ENCODE data around the gene PRSS23. TPM values are rescaled to one million over a fixed set of nuclear protein-coding genes. Genes with fewer than 3 reads are reported as not detected.
"Not testable (repeated sequence)": the region's sequence is repeated elsewhere in the genome, so short reads cannot be mapped to it uniquely, and the experiment has no call there.

PRSS23 gene
- total RNA-seq, 1 experiment from 2014 or later, result 34.2 TPM

GRCh38 chr11:86804951-86805350 is 4.6 kb downstream of the PRSS23 start:
- DNase-seq (ENCODE audit: low read depth, low spot score), result no peak

GRCh38 chr11:86805873-86806310 is 5.5 kb downstream of the PRSS23 start:
- no peak for DNase-seq (ENCODE audit: low read depth, low spot score)
- in situ Hi-C loops (cut with HindIII; ENCODE audit: low pct_unique_long_range_greater_than_20kb, low sequenced_read_pairs), result no loop called here

More at GRCh38 chr11:86804951-86805350, 4.6 kb downstream of the PRSS23 start:
- in situ Hi-C loops (cut with HindIII; ENCODE audit: low pct_unique_long_range_greater_than_20kb, low sequenced_read_pairs), result no loop called here

GRCh38 chr11:86806903-86807302 is 6.6 kb downstream of the PRSS23 start:
- in situ Hi-C loops (cut with HindIII; ENCODE audit: low pct_unique_long_range_greater_than_20kb, low sequenced_read_pairs), result no loop called here
- DNase-seq (ENCODE audit: low read depth, low spot score), result no peak

- in situ Hi-C loops (cut with HindIII; ENCODE audit: low pct_unique_long_range_greater_than_20kb, low sequenced_read_pairs), result no loop called here
These were observed 7.0 kb downstream of the PRSS23 start for GRCh38 chr11:86807360-86807759.

GRCh38 chr11:86809561-86809960 is 9.2 kb downstream of the PRSS23 start:
- in situ Hi-C loops (cut with HindIII; ENCODE audit: low pct_unique_long_range_greater_than_20kb, low sequenced_read_pairs), result no loop called here
- DNase-seq (ENCODE audit: low read depth, low spot score), result peak; percentile 35

More at GRCh38 chr11:86807360-86807759, 7.0 kb downstream of the PRSS23 start:
- DNase-seq (ENCODE audit: low read depth, low spot score), result no peak

GRCh38 chr11:86810288-86810687 is 9.9 kb downstream of the PRSS23 start:
- in situ Hi-C loops (cut with HindIII; ENCODE audit: low pct_unique_long_range_greater_than_20kb, low sequenced_read_pairs), result no loop called here
- DNase-seq (ENCODE audit: low read depth, low spot score), result no peak

GRCh38 chr11:86811637-86812321 is 11.4 kb downstream of the PRSS23 start:
- DNase-seq (ENCODE audit: low read depth, low spot score), result no peak
- in situ Hi-C loops (cut with HindIII; ENCODE audit: low pct_unique_long_range_greater_than_20kb, low sequenced_read_pairs), result no loop called here

- in situ Hi-C loops (cut with HindIII; ENCODE audit: low pct_unique_long_range_greater_than_20kb, low sequenced_read_pairs), result no loop called here
- DNase-seq (ENCODE audit: low read depth, low spot score), result no peak
These were observed 12.0 kb downstream of the PRSS23 start for GRCh38 chr11:86812322-86812670.

- no peak for DNase-seq (ENCODE audit: low read depth, low spot score)
- in situ Hi-C loops (cut with HindIII; ENCODE audit: low pct_unique_long_range_greater_than_20kb, low sequenced_read_pairs), result no loop called here
These were observed 12.6 kb downstream of the PRSS23 start for GRCh38 chr11:86812981-86813380.

GRCh38 chr11:86814775-86815174 is 14.4 kb downstream of the PRSS23 start:
- DNase-seq (ENCODE audit: low read depth, low spot score), result no peak
- in situ Hi-C loops (cut with HindIII; ENCODE audit: low pct_unique_long_range_greater_than_20kb, low sequenced_read_pairs), result no loop called here

GRCh38 chr11:86815726-86816125 is 15.4 kb downstream of the PRSS23 start:
- DNase-seq (ENCODE audit: low read depth, low spot score), result no peak
- in situ Hi-C loops (cut with HindIII; ENCODE audit: low pct_unique_long_range_greater_than_20kb, low sequenced_read_pairs), result no loop called here

- DNase-seq (ENCODE audit: low read depth, low spot score), result no peak
- in situ Hi-C loops (cut with HindIII; ENCODE audit: low pct_unique_long_range_greater_than_20kb, low sequenced_read_pairs), result no loop called here
These were observed 15.9 kb downstream of the PRSS23 start for GRCh38 chr11:86816251-86816726.

GRCh38 chr11:86818462-86819192 is 18.3 kb downstream of the PRSS23 start:
- in situ Hi-C loops (cut with HindIII; ENCODE audit: low pct_unique_long_range_greater_than_20kb, low sequenced_read_pairs), result no loop called here
- DNase-seq (ENCODE audit: low read depth, low spot score), result peak; percentile 73

GRCh38 chr11:86824139-86824538 is 23.8 kb downstream of the PRSS23 start:
- in situ Hi-C loops (cut with HindIII; ENCODE audit: low pct_unique_long_range_greater_than_20kb, low sequenced_read_pairs); DNase-seq (ENCODE audit: low read depth, low spot score): not testable (repeated sequence)

GRCh38 chr11:86834376-86834775 is 34.0 kb downstream of the PRSS23 start:
- in situ Hi-C loops (cut with HindIII; ENCODE audit: low pct_unique_long_range_greater_than_20kb, low sequenced_read_pairs); DNase-seq (ENCODE audit: low read depth, low spot score): not testable (repeated sequence)

- in situ Hi-C loops (cut with HindIII; ENCODE audit: low pct_unique_long_range_greater_than_20kb, low sequenced_read_pairs); DNase-seq (ENCODE audit: low read depth, low spot score): not testable (repeated sequence)
These were observed 44.6 kb downstream of the PRSS23 start for GRCh38 chr11:86844762-86845508.

GRCh38 chr11:86848132-86848531 is 47.8 kb downstream of the PRSS23 start:
- no peak for DNase-seq (ENCODE audit: low read depth, low spot score)
- in situ Hi-C loops (cut with HindIII; ENCODE audit: low pct_unique_long_range_greater_than_20kb, low sequenced_read_pairs), result no loop called here

- in situ Hi-C loops (cut with HindIII; ENCODE audit: low pct_unique_long_range_greater_than_20kb, low sequenced_read_pairs), result no loop called here
- no peak for DNase-seq (ENCODE audit: low read depth, low spot score)
These were observed 49.3 kb downstream of the PRSS23 start for GRCh38 chr11:86849679-86850078.

Data from SK-MEL-5 (cell line).